GM21360 (cell line): ENCODE data around the gene DOCK9.
"Not testable (repeated sequence)": the region's sequence is repeated elsewhere in the genome, so short reads cannot be mapped to it uniquely, and the experiment has no call there.

ENCODE experiments used
- ATAC-seq: cut with Tn5 transposase; IDR thresholded peaks from one replicate; pipeline ENCODE4 v1.9.1; 2021; ENCODE audit warnings: mild to moderate bottlenecking, moderate library complexity; ENCODE audit not compliant: unreplicated experiment

Gene DOCK9

GRCh38 chr13:98829541-98829940, 148.3 kb downstream of the DOCK9 start:
- no peak for ATAC-seq

GRCh38 chr13:98828614-98829013, 149.2 kb downstream of the DOCK9 start:
- no peak for ATAC-seq

- no peak for ATAC-seq
Observed at GRCh38 chr13:98827449-98827848, 150.4 kb downstream of the DOCK9 start.

GRCh38 chr13:98826146-98826545, 151.7 kb downstream of the DOCK9 start:
- ATAC-seq = no peak

GRCh38 chr13:98825659-98826058, 152.2 kb downstream of the DOCK9 start:
- no peak for ATAC-seq

- no peak for ATAC-seq
Observed at GRCh38 chr13:98824376-98825160, 153.3 kb downstream of the DOCK9 start.

- ATAC-seq = no peak
Observed at GRCh38 chr13:98823442-98823841, 154.4 kb downstream of the DOCK9 start.

- no peak for ATAC-seq
Observed at GRCh38 chr13:98822225-98822606, 155.6 kb downstream of the DOCK9 start.

- ATAC-seq = no peak
Observed at GRCh38 chr13:98821372-98822224, 156.3 kb downstream of the DOCK9 start.

GRCh38 chr13:98820744-98821371, 157.0 kb downstream of the DOCK9 start:
- ATAC-seq = no peak

GRCh38 chr13:98820300-98820699, 157.6 kb downstream of the DOCK9 start:
- no peak for ATAC-seq

GRCh38 chr13:98819382-98820010, 158.4 kb downstream of the DOCK9 start:
- ATAC-seq = no peak

GRCh38 chr13:98816406-98816805, 161.5 kb downstream of the DOCK9 start:
- no peak for ATAC-seq

- ATAC-seq = no peak
Observed at GRCh38 chr13:98813993-98814392, 163.9 kb downstream of the DOCK9 start.

GRCh38 chr13:98812186-98812790, 165.6 kb downstream of the DOCK9 start:
- ATAC-seq = not testable (repeated sequence)

GRCh38 chr13:98810746-98811145, 167.1 kb downstream of the DOCK9 start:
- ATAC-seq = no peak

- no peak for ATAC-seq
Observed at GRCh38 chr13:98809345-98809777, 168.5 kb downstream of the DOCK9 start.

GRCh38 chr13:98807774-98808173, 170.1 kb downstream of the DOCK9 start:
- ATAC-seq = no peak

- ATAC-seq = no peak
Observed at GRCh38 chr13:98804336-98804855, 173.5 kb downstream of the DOCK9 start.

- ATAC-seq = no peak
Observed at GRCh38 chr13:98803921-98804320, 173.9 kb downstream of the DOCK9 start.
